DOHH2 (cell line): ENCODE data around the gene ADARB1.

Source experiments
- CTCF ChIP-seq: fragments of 200-600 bp; sonication (generic); IDR thresholded peaks from one replicate; pipeline ENCODE4 v1.5.1; 2014; ENCODE audit warnings: antibody characterized with exemption, mild to moderate bottlenecking, low read depth, low read length; ENCODE audit not compliant: poor library complexity, severe bottlenecking
- EZH2phosphoT487 ChIP-seq: fragments of 200-600 bp; sonication (generic); IDR thresholded peaks from 2 replicates; pipeline ENCODE4 v1.6.1; 2017; ENCODE audit warnings: borderline replicate concordance, mild to moderate bottlenecking, antibody characterized with exemption, low read length, moderate library complexity, mixed read lengths

GRCh38 chr21:45134279-45135076, 60.1 kb downstream of the ADARB1 start:
- TF ChIP-seq CTCF (no peak), EZH2phosphoT487 (no peak)
